HG03196 (cell line): ENCODE data around the gene SAFB2.

Source experiments
- ATAC-seq: cut with Tn5 transposase; IDR thresholded peaks from one replicate; pipeline ENCODE4 v1.9.1; 2021; ENCODE audit not compliant: unreplicated experiment

SAFB2 gene

GRCh38 chr19:5635427-5635826 lies 12.9 kb upstream of the SAFB2 start:
- ATAC-seq: no peak

- no peak for ATAC-seq
Observed at GRCh38 chr19:5632657-5633056, 10.1 kb upstream of the SAFB2 start.

GRCh38 chr19:5632241-5632612 lies 9.7 kb upstream of the SAFB2 start:
- ATAC-seq: no peak

DNA sequence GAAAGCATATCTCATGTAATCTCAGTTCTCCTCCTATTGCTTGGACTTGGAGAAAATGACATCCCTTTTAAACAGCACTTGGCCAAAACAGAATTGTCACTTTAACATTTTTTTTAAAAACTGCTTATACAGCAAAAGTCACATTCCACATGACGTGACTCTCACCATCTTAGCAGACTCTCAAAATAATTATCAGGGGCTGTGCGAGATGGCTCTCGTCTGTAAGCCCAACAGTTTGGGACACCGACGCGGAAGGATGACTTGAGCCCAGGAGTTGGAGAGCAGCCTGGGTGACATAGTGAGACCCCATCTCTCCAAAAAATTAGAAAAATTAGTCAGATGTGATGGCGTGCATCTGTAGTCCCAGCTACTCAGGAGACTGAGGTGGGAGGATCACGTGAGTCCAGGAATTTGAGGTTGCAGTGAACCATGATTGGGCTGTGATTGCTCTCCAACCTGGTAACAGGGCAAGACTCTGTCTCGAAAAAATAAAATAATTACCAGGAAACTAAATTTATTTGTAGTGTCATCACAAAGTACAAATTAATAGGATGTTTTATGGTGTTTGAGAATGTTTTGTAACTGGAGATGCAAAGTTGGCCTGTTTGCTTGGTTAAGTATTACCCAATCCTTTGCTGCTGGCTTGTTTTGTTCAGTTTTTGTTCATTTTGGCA lies 9.1 kb upstream of the SAFB2 start:
- ATAC-seq: no peak

- no peak for ATAC-seq
Observed at GRCh38 chr19:5628919-5629481, 6.4 kb upstream of the SAFB2 start.

GRCh38 chr19:5628461-5628860 lies 5.9 kb upstream of the SAFB2 start:
- ATAC-seq: no peak

- ATAC-seq: no peak
Observed at GRCh38 chr19:5627395-5627904, 4.9 kb upstream of the SAFB2 start.

GRCh38 chr19:5625641-5626040 lies 3.1 kb upstream of the SAFB2 start:
- ATAC-seq: no peak

GRCh38 chr19:5624741-5625278 lies 2.2 kb upstream of the SAFB2 start:
- ATAC-seq: no peak

- no peak for ATAC-seq
Observed at GRCh38 chr19:5624018-5624663, 1.6 kb upstream of the SAFB2 start.

DNA sequence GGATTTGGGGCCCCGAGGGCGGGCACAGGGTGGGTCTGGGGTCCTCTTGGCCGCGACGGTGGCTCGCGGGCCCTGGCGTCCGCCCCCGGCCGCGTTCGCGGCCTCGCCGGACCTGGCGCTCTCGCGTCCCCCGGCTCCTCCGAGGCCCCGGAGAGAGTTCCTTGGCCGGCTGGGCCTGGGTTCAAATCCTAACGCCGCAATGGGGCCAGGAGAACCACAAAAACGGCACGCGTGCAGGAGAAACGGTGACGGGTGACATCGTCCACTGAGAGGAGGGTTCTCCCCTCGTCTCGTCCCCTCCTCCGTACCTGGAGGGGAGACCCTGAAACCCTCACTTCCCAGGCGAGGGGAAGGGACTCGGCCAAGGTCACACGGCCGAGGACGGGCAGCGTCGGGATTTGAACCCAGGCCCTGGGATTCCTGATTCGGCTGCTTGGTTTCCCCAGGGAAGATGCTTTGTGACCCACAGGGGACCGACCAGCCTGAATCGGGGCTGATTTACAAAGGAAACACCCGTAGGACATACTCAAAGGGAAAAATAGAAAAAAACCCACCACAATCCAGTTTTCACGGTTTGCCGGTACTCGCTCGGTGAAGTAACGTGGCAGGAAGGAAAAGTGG lies 931 bp upstream of the SAFB2 start:
- peak; percentile 1 for ATAC-seq

- ATAC-seq: no peak
Observed at GRCh38 chr19:5621945-5622464, 571 bp downstream of the SAFB2 start.

- no peak for ATAC-seq
Observed at GRCh38 chr19:5621311-5621944, 1.1 kb downstream of the SAFB2 start.

GRCh38 chr19:5619946-5620345 lies 2.6 kb downstream of the SAFB2 start:
- no peak for ATAC-seq

- no peak for ATAC-seq
Observed at GRCh38 chr19:5618591-5618990, 4.0 kb downstream of the SAFB2 start.

GRCh38 chr19:5617080-5617479 lies 5.5 kb downstream of the SAFB2 start:
- no peak for ATAC-seq

DNA sequence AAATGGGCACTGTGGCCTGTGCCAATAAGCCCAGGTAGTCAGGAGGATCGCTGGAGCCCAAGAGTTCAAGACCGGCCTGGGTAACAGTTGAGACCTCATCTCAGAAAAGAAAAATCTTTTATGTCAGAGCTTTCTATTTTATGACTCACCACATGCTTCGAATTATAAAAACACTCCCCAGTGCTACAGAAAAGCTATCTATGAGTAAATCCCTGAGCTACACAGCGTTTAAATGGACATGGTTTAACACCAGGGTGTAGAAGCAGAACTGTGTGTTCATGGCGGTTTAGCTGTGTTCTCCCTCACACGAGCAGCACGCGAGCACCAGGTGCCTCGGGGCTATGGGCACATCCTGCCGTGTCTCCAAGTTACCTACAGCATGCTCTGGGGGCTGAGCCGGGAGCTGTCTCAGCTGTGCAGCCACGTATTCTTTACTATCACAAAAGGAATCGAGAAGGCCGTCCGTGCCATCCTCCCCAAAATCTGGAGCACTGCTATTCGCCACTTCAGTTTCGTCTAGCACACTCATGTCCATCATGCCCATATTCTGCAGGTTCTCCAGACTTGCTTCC lies 6.7 kb downstream of the SAFB2 start:
- ATAC-seq: no peak

- ATAC-seq: no peak
Observed at GRCh38 chr19:5612891-5613865, 9.4 kb downstream of the SAFB2 start.

DNA sequence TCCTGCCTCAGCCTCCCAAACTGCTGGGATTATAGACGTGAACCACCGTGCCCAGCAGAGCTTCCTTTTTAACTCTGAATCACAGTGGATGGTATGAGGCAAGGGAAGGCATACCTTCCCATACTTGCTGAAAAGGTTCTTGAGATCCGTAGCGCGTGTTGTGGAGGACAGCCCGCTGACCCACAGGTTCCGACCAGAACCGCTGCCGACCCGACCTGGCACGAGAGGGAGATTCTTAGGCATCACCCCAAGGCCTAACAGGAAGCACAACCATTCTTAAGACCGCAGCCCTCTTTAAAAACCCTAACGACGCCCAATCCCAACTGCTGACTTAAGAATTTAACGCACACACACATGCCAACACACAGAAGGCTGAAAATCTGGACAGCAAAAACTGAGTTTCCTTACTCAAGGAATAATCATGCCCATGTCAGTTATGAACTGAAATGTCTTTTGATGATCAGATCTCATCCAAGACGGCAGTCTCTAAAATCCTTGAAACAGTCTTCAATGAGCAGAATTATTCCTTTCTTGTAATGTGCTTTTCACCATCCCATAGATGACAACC lies 12.6 kb downstream of the SAFB2 start:
- no peak for ATAC-seq
